Subcutaneous adipose tissue (tissue), 4 donors: ENCODE measurements around the gene TMEM238. TPM values are rescaled to one million over a fixed set of nuclear protein-coding genes. Genes with fewer than 3 reads are reported as not detected.

Source experiments
- CTCF ChIP-seq: fragments of 450-650 bp; IDR thresholded peaks from one replicate; pipeline ENCODE4 v1.5.1; 2016; ENCODE audit warnings: low read depth, mild to moderate bottlenecking, control low read depth, antibody characterized with exemption, moderate library complexity
- total RNA-seq, 4 donors: library from RNA; depleted of rRNA; stranded (reverse); fragments of >200 nt; gene quantifications; one replicate each; pipeline ENCODE4 v1.1.0, GENCODE V29; 2016

Gene TMEM238
- total RNA-seq, 4 donors from 2014 or later: 0.44 to 2.8 TPM; not detected in 2

- no peak for TF ChIP-seq CTCF
These were observed 39.6 kb downstream of the TMEM238 start for GRCh38 chr19:55344444-55344843.

GRCh38 chr19:55341595-55342531 is 42.2 kb downstream of the TMEM238 start:
- TF ChIP-seq CTCF: no peak

GRCh38 chr19:55341171-55341588 is 42.9 kb downstream of the TMEM238 start:
- TF ChIP-seq CTCF: no peak

GRCh38 chr19:55340784-55341147 is 43.3 kb downstream of the TMEM238 start:
- TF ChIP-seq CTCF: no peak

- no peak for TF ChIP-seq CTCF
These were observed 44.0 kb downstream of the TMEM238 start for GRCh38 chr19:55339889-55340783.

- no peak for TF ChIP-seq CTCF
These were observed 44.8 kb downstream of the TMEM238 start, which contains the start of gene KMT5C for GRCh38 chr19:55339105-55339888. Gene KMT5C, plus strand, starts transcription at chr19:55339876. Its CDS starts 2,061 bp downstream, at chr19:55341937.
